Panc1 (cell line): ENCODE measurements around the gene REV3L. TPM values are rescaled to one million over a fixed set of nuclear protein-coding genes. Genes with fewer than 3 reads are reported as not detected.

Source experiments
- ATAC-seq: fragments of 200-7000 bp; cut with Tn5 transposase; 2 replicates; pipeline ENCODE4 v1.9.1; 2020; ENCODE audit warnings: mild to moderate bottlenecking, moderate library complexity
- BruUV-seq: library from RNA; stranded (reverse); fragments of 400-500 nt; replicated peaks from 2 replicates; lab custom pipeline; 2021; lab: Mats Ljungman, UMichigan
- CTCF ChIA-PET: fragments of 300-600 bp; sonication (Branson Sonifier 250); formaldehyde crosslinking; loops from one replicate; lab custom pipeline; 2022; ENCODE audit warnings: antibody characterized with exemption; lab: Charles Lee
- POLR2A ChIA-PET: fragments of 300-600 bp; sonication (Branson Sonifier 250); formaldehyde crosslinking; loops from one replicate; lab custom pipeline; 2022; ENCODE audit warnings: antibody characterized with exemption; lab: Charles Lee
- DNase-seq: peaks from one replicate; pipeline ENCODE4 v3.0.0-alpha.2; 2010; ENCODE audit warnings: low read depth, low spot score
- H3K27ac ChIP-seq: 2 replicates; pipeline ENCODE4 v1.5.1; 2011; ENCODE audit warnings: mild to moderate bottlenecking, low read length, inconsistent platforms
- H3K27me3 ChIP-seq: fragments of 200-500 bp; sonication (Bioruptor generic); 2 replicates; pipeline ENCODE4 v1.6.0; 2014; ENCODE audit warnings: low read length, inconsistent platforms; ENCODE audit not compliant: control insufficient read depth, insufficient read depth
- H3K36me3 ChIP-seq: fragments of 200-500 bp; sonication (Bioruptor generic); 2 replicates; pipeline ENCODE4 v1.5.1; 2014; ENCODE audit warnings: inconsistent platforms, mild to moderate bottlenecking, low read length, moderate library complexity; ENCODE audit not compliant: control insufficient read depth, insufficient read depth
- H3K4me1 ChIP-seq: 2 replicates; pipeline ENCODE4 v1.5.1; 2011; ENCODE audit warnings: inconsistent platforms, mild to moderate bottlenecking, low read length, moderate library complexity; ENCODE audit not compliant: control insufficient read depth, insufficient read depth
- H3K4me3 ChIP-seq, 2 experiments: 2 replicates each; pipeline ENCODE4 v1.5.1; 2011 to 2012; ENCODE audit warnings: low read depth in 2 of 2, low read length in 2 of 2, mild to moderate bottlenecking in 2 of 2, inconsistent platforms in 1 of 2, moderate library complexity in 1 of 2
- H3K9me3 ChIP-seq: fragments of 200-500 bp; sonication (Bioruptor generic); 2 replicates; pipeline ENCODE4 v1.5.1; 2014; ENCODE audit warnings: low read depth, mild to moderate bottlenecking, inconsistent platforms, low read length, moderate library complexity; ENCODE audit not compliant: control insufficient read depth, insufficient read depth
- CTCF ChIP-seq: fragments of 450-650 bp; IDR thresholded peaks from 2 replicates; pipeline ENCODE4 v1.5.1; 2017; ENCODE audit warnings: mild to moderate bottlenecking
- POLR2AphosphoS5 ChIP-seq: IDR thresholded peaks from 2 replicates; pipeline ENCODE4 v1.6.1; 2012; ENCODE audit warnings: mild to moderate bottlenecking, low read depth, low read length, moderate library complexity
- REST ChIP-seq, 2 experiments: IDR thresholded peaks; 2 replicates each; pipeline ENCODE4 v1.6.1; 2011 to 2012; ENCODE audit warnings: low read depth in 2 of 2, control low read depth in 1 of 2, low read length in 1 of 2, mild to moderate bottlenecking in 1 of 2, moderate library complexity in 1 of 2; ENCODE audit not compliant: insufficient read depth in 1 of 2
- SIN3A ChIP-seq: IDR thresholded peaks from 2 replicates; pipeline ENCODE4 v1.6.1; 2012; ENCODE audit warnings: low read depth, mild to moderate bottlenecking, low read length, moderate library complexity, borderline replicate concordance; ENCODE audit not compliant: insufficient read depth
- TCF7L2 ChIP-seq: IDR thresholded peaks from 2 replicates; pipeline ENCODE4 v1.6.1; 2011; ENCODE audit warnings: mild to moderate bottlenecking, low read depth, low read length, inconsistent platforms
- in situ Hi-C: cut with HindIII; loops from 2 replicates; pipeline ENCODE4 v1.10.0; 2016; ENCODE audit warnings: low sequenced_read_pairs, low pct_unique_long_range_greater_than_20kb
- intact Hi-C: fragments of 100-400 bp; cut with micrococcal nuclease; formaldehyde crosslinking; loops from one replicate; pipeline ENCODE4 v1.10.0; 2022; ENCODE audit not compliant: unreplicated experiment
- total RNA-seq: library from RNA; stranded (reverse); gene quantifications from one replicate; pipeline ENCODE4 v1.2.1, GENCODE V29; 2021; ENCODE audit not compliant: unreplicated experiment

The REV3L gene
- total RNA-seq, 1 experiment from 2014 or later, result 44.8 TPM

DNA sequence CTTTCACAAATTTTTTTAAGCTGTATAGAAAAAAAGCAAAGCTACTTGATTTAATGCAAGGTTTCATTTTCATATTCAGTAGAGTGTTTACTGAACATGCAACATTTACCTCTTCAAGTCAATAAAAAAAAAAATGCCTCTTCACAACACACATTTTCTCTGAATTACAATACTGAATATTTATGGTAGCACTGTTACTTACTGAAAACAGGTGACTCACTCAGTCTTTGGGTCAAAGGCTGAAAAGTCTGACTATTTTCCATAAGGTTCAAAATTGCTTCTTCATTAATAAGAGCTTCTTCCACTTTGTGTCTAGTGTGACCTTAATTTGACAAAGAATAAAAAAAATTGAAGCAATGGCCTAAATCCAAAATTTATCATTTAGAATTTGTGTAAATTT lies 101.9 kb downstream of the REV3L start:
- CTCF ChIA-PET, result interaction anchor here (0.5 kb wide), 1 partner anchor 18 kb away, joined by 3 read pairs; no protein-coding TSS in a partner anchor
- intact Hi-C loops, result no loop called here

GRCh38 chr6:111379831-111380230 lies 103.2 kb downstream of the REV3L start:
- H3K4me3 ChIP-seq, result no peak overlapping the region
- BruUV-seq, result no TSS peak
- DNase-seq, result no peak
- intact Hi-C loops, result no loop called here
- no peak overlapping the region for H3K27ac ChIP-seq
- TF ChIP-seq CTCF, result no peak
- no peak for TF ChIP-seq SIN3A
- TF ChIP-seq TCF7L2, result no peak
- TF ChIP-seq POLR2AphosphoS5, result no peak
- TF ChIP-seq REST (IDR thresholded peaks at IDR 0.05; ENCODE audit: insufficient read depth in 1 of 2, low read depth in 2 of 2, low read length in 1 of 2), result no peak
- no peak for ATAC-seq
- in situ Hi-C loops, result no loop called here
- H3K27me3 ChIP-seq, result no peaks in the 10 kb centered on the region
- no peaks in the 10 kb centered on the region for H3K4me1 ChIP-seq
- CTCF ChIA-PET, result no interaction called here
- H3K36me3 ChIP-seq, result peaks cover 37% of the 10 kb centered on the region
- H3K9me3 ChIP-seq, result no peaks in the 10 kb centered on the region
- POLR2A ChIA-PET, result no interaction called here

More for the DNA sequence above, 101.9 kb downstream of the REV3L start:
- Histone ChIP-seq H3K27ac (no peak overlapping the region), H3K36me3 (peaks cover 38% of the 10 kb centered on the region), H3K9me3 (no peaks in the 10 kb centered on the region), H3K4me1 (no peaks in the 10 kb centered on the region), H3K27me3 (no peaks in the 10 kb centered on the region), H3K4me3 (no peak overlapping the region)
- no TSS peak for BruUV-seq
- TF ChIP-seq REST (IDR thresholded peaks at IDR 0.05; ENCODE audit: insufficient read depth in 1 of 2, low read depth in 2 of 2, low read length in 1 of 2), result no peak
- no peak for TF ChIP-seq TCF7L2
- no peak for TF ChIP-seq POLR2AphosphoS5
- TF ChIP-seq CTCF, result no peak
- POLR2A ChIA-PET, result interaction anchor here (0.6 kb wide), 1 partner anchor 142 kb away, joined by 4 read pairs; no protein-coding TSS in a partner anchor
- no peak for DNase-seq
- in situ Hi-C loops, result no loop called here
- ATAC-seq, result no peak
